Measurements from ENCODE around the gene LCAT. TPM values are rescaled to one million over a fixed set of nuclear protein-coding genes. Genes with fewer than 3 reads are reported as not detected.

The LCAT gene
- total RNA-seq, 4 donors from 2014 or later = 13.9 to 43.1 (median 22.0) TPM

DNA sequence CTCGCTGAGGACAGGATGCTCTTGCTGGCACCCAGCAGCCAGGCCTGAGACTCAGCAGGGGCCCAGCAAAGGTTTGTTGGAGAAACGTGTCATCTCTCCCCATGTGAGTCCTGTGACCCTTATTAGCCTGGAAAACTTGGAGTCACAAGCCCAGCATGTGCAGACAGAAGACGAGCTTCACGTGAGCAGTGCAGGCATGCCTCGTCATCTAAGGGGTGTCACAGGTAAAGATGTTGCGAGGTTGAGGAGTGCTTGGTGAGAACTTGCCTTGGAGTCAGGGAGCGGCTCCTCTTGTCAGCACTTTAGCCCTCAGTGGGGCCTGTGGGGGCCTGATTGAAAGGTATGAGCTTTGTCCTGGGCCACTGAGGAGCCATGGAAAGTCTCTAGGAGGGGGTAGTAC, 10.1 kb downstream of the LCAT start:
- peaks cover 3 to 45% (median 41%) of the 10 kb centered on the region in 4 donors for H3K36me3 ChIP-seq
- DNase-seq (ENCODE audit: extremely low spot score) = no peak
- H3K9me3 ChIP-seq = no peaks in the 10 kb centered on the region
- TF ChIP-seq, protein P1, sequence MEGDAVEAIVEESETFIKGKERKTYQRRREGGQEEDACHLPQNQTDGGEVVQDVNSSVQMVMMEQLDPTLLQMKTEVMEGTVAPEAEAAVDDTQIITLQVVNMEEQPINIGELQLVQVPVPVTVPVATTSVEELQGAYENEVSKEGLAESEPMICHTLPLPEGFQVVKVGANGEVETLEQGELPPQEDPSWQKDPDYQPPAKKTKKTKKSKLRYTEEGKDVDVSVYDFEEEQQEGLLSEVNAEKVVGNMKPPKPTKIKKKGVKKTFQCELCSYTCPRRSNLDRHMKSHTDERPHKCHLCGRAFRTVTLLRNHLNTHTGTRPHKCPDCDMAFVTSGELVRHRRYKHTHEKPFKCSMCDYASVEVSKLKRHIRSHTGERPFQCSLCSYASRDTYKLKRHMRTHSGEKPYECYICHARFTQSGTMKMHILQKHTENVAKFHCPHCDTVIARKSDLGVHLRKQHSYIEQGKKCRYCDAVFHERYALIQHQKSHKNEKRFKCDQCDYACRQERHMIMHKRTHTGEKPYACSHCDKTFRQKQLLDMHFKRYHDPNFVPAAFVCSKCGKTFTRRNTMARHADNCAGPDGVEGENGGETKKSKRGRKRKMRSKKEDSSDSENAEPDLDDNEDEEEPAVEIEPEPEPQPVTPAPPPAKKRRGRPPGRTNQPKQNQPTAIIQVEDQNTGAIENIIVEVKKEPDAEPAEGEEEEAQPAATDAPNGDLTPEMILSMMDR (IDR thresholded peaks at IDR 0.05) = no peak
- TF ChIP-seq EP300 (IDR thresholded peaks at IDR 0.05) (no peak), POLR2AphosphoS5 (IDR thresholded peaks at IDR 0.05) (no peak), POLR2A (IDR thresholded peaks at IDR 0.05; ENCODE audit: low read depth) (no peak)
- H3K27ac ChIP-seq (replicated peaks in 1 of 4) = no peak overlapping the region
- no peak overlapping the region for H3K4me3 ChIP-seq
- intact Hi-C loops (cut with DNase I) = no loop called here
- no peaks in the 10 kb centered on the region for H3K27me3 ChIP-seq
- peaks cover 19 to 32% (median 26%) of the 10 kb centered on the region in 4 donors for H3K4me1 ChIP-seq
- 90% methylated on average over 6 of the region's 7 CpGs for WGBS

DNA sequence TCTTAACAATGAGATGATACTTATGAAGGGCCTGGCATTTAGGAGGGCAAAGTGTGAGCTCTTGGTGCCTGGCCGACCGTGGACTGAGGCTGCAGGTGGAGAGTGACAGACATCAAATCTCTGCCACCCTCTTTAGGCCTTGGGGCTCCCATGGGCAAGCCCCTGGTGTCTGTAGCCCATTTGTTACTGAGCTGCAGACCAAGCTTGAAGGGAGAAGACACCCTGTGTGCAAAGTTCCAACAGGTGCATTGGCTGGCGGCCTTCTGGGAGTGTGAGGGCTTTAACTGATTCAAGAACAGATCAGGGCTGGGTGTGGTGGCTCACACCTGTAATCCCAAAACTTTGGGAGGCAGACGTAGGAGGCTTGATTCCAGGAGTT, 11.5 kb downstream of the LCAT start:
- Histone ChIP-seq H3K9me3 (no peaks in the 10 kb centered on the region), H3K27ac (replicated peaks in 1 of 4) (no peak overlapping the region), H3K27me3 (no peaks in the 10 kb centered on the region), H3K36me3 (peaks cover 7 to 59% (median 54%) of the 10 kb centered on the region in 4 donors), H3K4me1 (peaks cover 19 to 41% (median 31%) of the 10 kb centered on the region in 4 donors), H3K4me3 (no peak overlapping the region)
- no peak for DNase-seq (ENCODE audit: extremely low spot score)
- intact Hi-C loops (cut with DNase I) = no loop called here
- TF ChIP-seq EP300 (IDR thresholded peaks at IDR 0.05) (no peak), POLR2AphosphoS5 (IDR thresholded peaks at IDR 0.05) (no peak), POLR2A (IDR thresholded peaks at IDR 0.05; ENCODE audit: low read depth) (no peak)
- TF ChIP-seq, protein P1 (IDR thresholded peaks at IDR 0.05) = no peak
- WGBS = 90% methylated on average over 2 of the region's 4 CpGs

DNA sequence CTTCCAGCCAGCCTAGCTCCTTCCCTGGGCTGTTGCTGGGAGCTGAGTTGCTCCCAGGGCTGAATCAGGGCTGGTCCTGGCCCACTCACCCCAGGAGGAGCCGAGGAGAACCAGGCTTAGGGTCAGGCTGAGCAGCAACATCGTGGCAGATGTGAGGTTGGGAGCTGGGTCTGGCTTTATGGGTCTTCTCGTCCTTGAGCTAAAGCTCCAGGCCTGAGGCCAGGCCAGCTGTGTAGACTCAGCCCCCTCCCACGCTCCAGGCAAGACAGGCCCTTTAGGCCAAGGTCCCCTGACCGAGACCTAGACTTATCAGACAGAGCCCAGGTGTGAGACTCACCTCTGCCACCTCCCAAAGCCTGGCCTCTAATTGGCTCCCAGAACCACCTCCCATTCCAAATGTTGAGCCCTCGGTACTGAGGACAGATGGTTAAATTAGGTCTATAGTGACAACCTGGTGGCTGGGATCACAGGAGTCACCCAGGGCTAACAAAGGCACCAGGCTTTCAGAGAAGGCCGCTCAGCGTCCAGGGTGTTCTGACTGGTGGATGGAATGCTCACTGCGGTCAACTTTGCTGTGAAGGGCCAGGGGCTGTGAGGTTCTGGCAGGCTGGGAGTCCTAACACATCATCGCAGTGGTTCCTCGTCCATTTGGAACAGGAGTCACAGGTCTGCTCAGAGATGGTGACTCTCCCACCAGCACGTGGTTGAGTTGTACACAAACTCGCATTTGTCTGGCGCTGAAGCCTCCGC, 12.0 kb downstream of the LCAT start, which contains the start of gene CTRL:
Gene CTRL, minus strand, starts transcription at position 151 of the 750 bp plus-strand sequence. Its CDS starts 10 bp downstream, at position 141.
- WGBS = 91% methylated on average over 13 of the region's 15 CpGs
- Histone ChIP-seq H3K27me3 (no peaks in the 10 kb centered on the region), H3K9me3 (no peaks in the 10 kb centered on the region), H3K27ac (replicated peaks in 1 of 4) (no peak within 1 kb of the TSS), H3K36me3 (peaks cover 11 to 65% (median 59%) of the 10 kb centered on the region in 4 donors), H3K4me3 (no peak within 1 kb of the TSS), H3K4me1 (peaks cover 15 to 41% (median 27%) of the 10 kb centered on the region in 4 donors)
- intact Hi-C loops (cut with DNase I) = no loop called here
- TF ChIP-seq, protein P1 (IDR thresholded peaks at IDR 0.05) = peak in 1 of 3 experiments; percentile 4
- no peak for TF ChIP-seq EP300 (IDR thresholded peaks at IDR 0.05)
- DNase-seq (ENCODE audit: extremely low spot score) = no peak

DNA sequence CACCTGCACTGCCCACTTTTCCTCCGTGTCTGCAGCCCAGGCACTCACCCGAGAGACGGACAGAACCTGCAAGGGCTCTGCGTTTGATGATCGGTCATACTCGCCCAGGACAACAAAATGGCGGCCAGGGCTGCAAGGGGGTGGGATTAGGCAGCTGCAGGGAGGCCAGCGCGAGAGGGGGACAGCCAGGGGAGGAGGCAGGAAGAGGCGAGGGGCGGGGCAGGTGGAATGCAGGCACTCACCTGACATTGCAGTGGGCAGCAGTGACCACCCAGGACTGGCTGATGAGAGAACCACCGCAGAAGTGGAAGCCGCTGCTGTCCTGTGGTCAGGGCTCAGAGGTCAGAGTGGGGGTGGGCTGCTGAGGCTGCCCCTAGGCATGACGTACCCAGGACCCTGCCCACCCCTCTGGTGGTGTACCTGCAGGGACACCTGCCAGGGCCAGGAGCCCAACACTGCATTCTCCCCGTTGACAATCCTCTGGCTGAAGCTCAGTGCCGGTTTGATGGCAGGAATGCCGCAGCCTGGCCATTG, 13.2 kb downstream of the LCAT start:
- H3K27me3 ChIP-seq = no peaks in the 10 kb centered on the region
- H3K27ac ChIP-seq (replicated peaks in 1 of 4) = no peak overlapping the region
- peaks cover 11 to 65% (median 61%) of the 10 kb centered on the region in 4 donors for H3K36me3 ChIP-seq
- DNase-seq (ENCODE audit: extremely low spot score) = no peak
- TF ChIP-seq EP300 (IDR thresholded peaks at IDR 0.05) = no peak
- TF ChIP-seq, protein P1 (IDR thresholded peaks at IDR 0.05) = no peak
- no peak for TF ChIP-seq POLR2A (IDR thresholded peaks at IDR 0.05; ENCODE audit: low read depth)
- no peak for TF ChIP-seq POLR2AphosphoS5 (IDR thresholded peaks at IDR 0.05)
- no peak overlapping the region for H3K4me3 ChIP-seq
- H3K9me3 ChIP-seq = no peaks in the 10 kb centered on the region
- intact Hi-C loops (cut with DNase I) = no loop called here
- WGBS = 93% methylated on average over 17 of the region's 17 CpGs
- peaks cover 20 to 50% (median 36%) of the 10 kb centered on the region in 4 donors for H3K4me1 ChIP-seq

All from esophagus muscularis mucosa (tissue), 4 donors.